ENCODE measurements around the gene HCFC1R1. TPM values are rescaled to one million over a fixed set of nuclear protein-coding genes. Genes with fewer than 3 reads are reported as not detected.

Gene HCFC1R1
- total and polyA plus RNA-seq, 2 of the 8 experiments (the other 6 are each of a cell fraction or from before 2014, with no cell fraction given) = 72.7 to 138 TPM

DNA sequence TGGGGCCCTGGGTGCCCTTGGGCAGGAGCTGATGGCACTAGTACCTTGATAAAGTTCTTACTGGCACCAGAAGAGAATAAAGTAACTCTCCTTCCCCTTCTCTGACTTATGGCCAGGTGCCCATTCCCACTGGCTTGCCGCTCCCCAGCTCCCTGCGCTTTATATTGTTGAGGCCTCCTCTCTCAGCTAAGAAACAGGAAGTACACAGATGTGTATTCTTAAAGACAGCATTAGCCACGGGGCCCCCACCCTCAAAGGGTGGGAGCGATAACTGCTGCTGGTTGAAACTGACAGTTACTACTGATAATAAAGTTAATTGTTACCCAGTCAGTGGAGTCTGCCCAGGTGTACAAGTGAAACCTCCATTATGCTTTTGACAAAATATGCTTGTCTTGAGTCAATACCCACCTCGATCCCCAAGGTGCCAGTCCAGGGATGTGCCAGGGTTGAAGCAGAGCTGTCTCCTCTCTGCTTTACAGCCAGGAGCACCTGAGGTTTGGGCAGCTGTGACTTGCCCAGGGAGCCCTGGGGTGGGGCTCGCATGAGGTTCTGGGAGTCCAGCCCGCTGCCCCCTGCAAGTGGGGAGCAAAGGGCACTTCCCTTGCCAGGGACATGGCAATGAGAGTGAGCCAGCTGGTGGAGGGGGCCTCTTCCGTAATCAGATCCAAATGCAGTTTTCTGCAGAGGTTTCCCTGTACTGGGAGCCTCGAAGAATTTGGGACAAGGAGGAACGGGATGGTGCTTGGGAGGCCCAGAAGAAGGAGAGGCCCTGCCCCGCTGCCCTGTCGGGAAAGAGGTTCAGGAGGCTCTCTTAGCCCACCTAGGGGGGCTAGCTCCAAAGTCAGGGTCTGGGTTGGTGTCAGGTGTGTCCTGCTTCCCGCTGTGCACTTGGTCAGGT is 16.4 kb downstream of the HCFC1R1 start:
- WGBS, 2 experiments (ENCODE audit: extremely low coverage in 1 of 2, insufficient coverage in 1 of 2, insufficient read length in 1 of 2, insufficient replicate concordance in 2 of 2, low coverage in 1 of 2, low lambda C conversion rate in 2 of 2, missing lambda C conversion rate in 1 of 2) = 43% methylated on average over 13 of the region's 13 CpGs; no CpG with 5 or more reads in 1 of the 2 experiments
- Histone ChIP-seq H2BK20ac (ENCODE audit: low read length) (peak overlapping the region; percentile 40), H3K18ac (ENCODE audit: extremely low read depth, low read length) (peak overlapping the region; percentile 100), H4K20me1 (replicated peaks in 1 of 2; ENCODE audit: control insufficient read depth in 1 of 2, insufficient read depth in 2 of 2, low read length in 2 of 2) (no peaks in the 10 kb centered on the region), H3K56ac (replicated peaks; ENCODE audit: insufficient read length, low read depth, low read length) (peak overlapping the region; percentile 96), H4K8ac (ENCODE audit: extremely low read depth, insufficient read depth, low read length) (peak overlapping the region; percentile 69), H2BK120ac (replicated peaks; ENCODE audit: low read depth, low read length) (peak overlapping the region; percentile 85), H3K79me2 (ENCODE audit: control insufficient read depth in 1 of 2, insufficient read depth in 2 of 2, low read length in 2 of 2) (peaks cover 0 to 6% of the 10 kb centered on the region in 2 experiments; a peak in 1 of 4 replicates), H4K5ac (ENCODE audit: insufficient read length, low read depth, low read length) (peak overlapping the region; percentile 63), H2AK5ac (ENCODE audit: low read depth, low read length) (peak overlapping the region; percentile 94), H3K14ac (ENCODE audit: insufficient read length) (peak overlapping the region; percentile 14), H4K91ac (replicated peaks; ENCODE audit: insufficient read length, low read length) (peak overlapping the region; percentile 100), H3K27me3 (replicated peaks in 1 of 4; ENCODE audit: control insufficient read depth in 3 of 4, extremely low read depth in 1 of 4, insufficient read depth in 3 of 4, low read length in 3 of 4) (no peaks in the 10 kb centered on the region; a peak in 1 of 7 replicates), H2AFZ (ENCODE audit: low read length) (no peak overlapping the region), H3K36me3 (ENCODE audit: control insufficient read depth in 2 of 4, insufficient read depth in 4 of 4, low read length in 3 of 4) (peaks cover 0 to 3% (median 0%) of the 10 kb centered on the region in 4 experiments; a peak in 1 of 8 replicates), H2BK12ac (ENCODE audit: low read depth, low read length) (peak overlapping the region; percentile 99), H3K23me2 (ENCODE audit: low read depth, low read length) (peaks cover 19% of the 10 kb centered on the region), H3K4me1 (replicated peaks in 1 of 4; ENCODE audit: control insufficient read depth in 3 of 4, insufficient read depth in 4 of 4, low read length in 3 of 4) (peaks cover 17 to 50% (median 41%) of the 10 kb centered on the region in 4 experiments), H3K9ac (replicated peaks in 1 of 4; ENCODE audit: extremely low read depth in 1 of 4, low read depth in 3 of 4, low read length in 3 of 4) (peak overlapping the region in 3 of 4 experiments; percentile 84 to 87 (median 85); a peak in 5 of 7 replicates), H2BK15ac (ENCODE audit: low read length) (0 out of 2 replicates have a peak overlapping the region, but pooled peaks have one; percentile 6), H3K23ac (ENCODE audit: insufficient read length) (no peak overlapping the region), H3K4me2 (ENCODE audit: insufficient read depth in 1 of 2, low read depth in 2 of 2, low read length in 2 of 2) (peak overlapping the region; percentile 84 to 88), H3K79me1 (ENCODE audit: low read depth, low read length) (no peaks in the 10 kb centered on the region; the same call in 1 of the 2 replicates), H3K4ac (replicated peaks; ENCODE audit: insufficient read length, low read depth, low read length) (peak overlapping the region; percentile 99), H2BK5ac (ENCODE audit: low read depth, low read length) (peak overlapping the region; percentile 100), H3K27ac (ENCODE audit: low read depth, low read length) (peak overlapping the region; percentile 96), H3K9me3 (ENCODE audit: insufficient read depth in 2 of 2, low read depth in 1 of 2, low read length in 1 of 2) (no peaks in the 10 kb centered on the region), H3K4me3 (ENCODE audit: extremely low read depth in 1 of 4, insufficient read depth in 2 of 4, low read depth in 3 of 4, low read length in 4 of 4) (peak overlapping the region; percentile 20 to 60 (median 46))
- FAIRE-seq (no peak), DNase-seq (ENCODE audit: low read depth in 1 of 2, low spot score in 2 of 2) (no peak)
- ChIA-PET CTCF (ENCODE audit: partially characterized antibody) (interaction anchor here (0.8 to 17.3 kb wide), 6 partner anchors 21 to 136 kb away, joined by 3 to 639 read pairs (median 5); partner anchors contain the start of genes BICDL2, CLDN6, HCFC1R1 and THOC6), POLR2A (ENCODE audit: partially characterized antibody) (interaction anchor here (0.6 to 35.7 kb wide), 19 partner anchors 10 to 102 kb away, joined by 3 to 1808 read pairs (median 7); partner anchors contain the start of genes BICDL2, CLDN6, CLDN9 and HCFC1R1)
- TF ChIP-seq, protein P1, sequence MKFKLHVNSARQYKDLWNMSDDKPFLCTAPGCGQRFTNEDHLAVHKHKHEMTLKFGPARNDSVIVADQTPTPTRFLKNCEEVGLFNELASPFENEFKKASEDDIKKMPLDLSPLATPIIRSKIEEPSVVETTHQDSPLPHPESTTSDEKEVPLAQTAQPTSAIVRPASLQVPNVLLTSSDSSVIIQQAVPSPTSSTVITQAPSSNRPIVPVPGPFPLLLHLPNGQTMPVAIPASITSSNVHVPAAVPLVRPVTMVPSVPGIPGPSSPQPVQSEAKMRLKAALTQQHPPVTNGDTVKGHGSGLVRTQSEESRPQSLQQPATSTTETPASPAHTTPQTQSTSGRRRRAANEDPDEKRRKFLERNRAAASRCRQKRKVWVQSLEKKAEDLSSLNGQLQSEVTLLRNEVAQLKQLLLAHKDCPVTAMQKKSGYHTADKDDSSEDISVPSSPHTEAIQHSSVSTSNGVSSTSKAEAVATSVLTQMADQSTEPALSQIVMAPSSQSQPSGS (IDR thresholded peaks at IDR 0.05; ENCODE audit: low read length) = no peak
- TF ChIP-seq TAF7 (optimal IDR thresholded peaks at IDR 0.05; ENCODE audit: borderline replicate concordance, low read depth, low read length) (no peak), EGR1 (IDR thresholded peaks at IDR 0.05; ENCODE audit: borderline replicate concordance, low read depth, low read length) (no peak)

All from H1 (cell line).